Measurements from ENCODE around the gene KLK15.

The KLK15 gene

DNA sequence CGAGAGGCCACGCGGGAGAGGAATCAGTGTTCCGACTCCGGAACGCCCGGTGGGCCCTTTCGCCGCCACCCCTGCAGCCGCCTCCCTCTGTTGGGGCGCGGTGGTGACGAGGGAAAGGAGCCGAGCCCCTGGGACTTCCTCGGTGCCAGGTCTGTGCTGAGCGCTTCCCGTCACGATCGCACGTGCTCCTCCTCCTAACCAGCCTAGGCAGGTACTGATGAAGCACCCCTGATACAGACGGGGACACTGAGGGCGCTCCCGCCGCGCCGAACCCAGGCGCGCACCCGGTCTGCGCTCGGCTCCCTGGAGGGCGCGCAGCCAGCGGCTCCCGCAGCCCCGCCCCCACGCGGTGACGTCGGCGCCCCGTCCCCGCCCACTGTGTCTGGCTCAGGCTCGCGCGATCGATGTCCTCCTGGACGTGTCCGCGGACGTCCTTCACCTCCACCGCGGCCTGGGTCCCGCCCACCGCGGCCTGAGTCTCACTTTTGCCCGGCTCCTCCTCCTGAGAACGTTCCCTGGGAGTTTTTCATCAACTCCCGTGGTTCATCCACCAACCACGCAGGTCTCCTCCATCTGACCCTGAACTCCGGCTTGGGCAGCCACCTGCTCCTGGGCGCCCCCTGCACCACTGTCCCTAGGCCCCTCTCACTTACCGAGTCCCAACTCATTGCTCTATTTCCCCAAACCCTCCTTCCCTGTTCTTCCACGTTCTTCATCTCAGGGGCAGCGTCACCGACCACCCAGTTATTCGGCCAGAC lies 2.6 kb upstream of the KLK15 start:
- peak; percentile 93 for DNase-seq (ENCODE audit: low spot score)
- no peak for TF ChIP-seq CTCF (IDR thresholded peaks at IDR 0.05; ENCODE audit: extremely low read depth, missing control alignments)

DNA sequence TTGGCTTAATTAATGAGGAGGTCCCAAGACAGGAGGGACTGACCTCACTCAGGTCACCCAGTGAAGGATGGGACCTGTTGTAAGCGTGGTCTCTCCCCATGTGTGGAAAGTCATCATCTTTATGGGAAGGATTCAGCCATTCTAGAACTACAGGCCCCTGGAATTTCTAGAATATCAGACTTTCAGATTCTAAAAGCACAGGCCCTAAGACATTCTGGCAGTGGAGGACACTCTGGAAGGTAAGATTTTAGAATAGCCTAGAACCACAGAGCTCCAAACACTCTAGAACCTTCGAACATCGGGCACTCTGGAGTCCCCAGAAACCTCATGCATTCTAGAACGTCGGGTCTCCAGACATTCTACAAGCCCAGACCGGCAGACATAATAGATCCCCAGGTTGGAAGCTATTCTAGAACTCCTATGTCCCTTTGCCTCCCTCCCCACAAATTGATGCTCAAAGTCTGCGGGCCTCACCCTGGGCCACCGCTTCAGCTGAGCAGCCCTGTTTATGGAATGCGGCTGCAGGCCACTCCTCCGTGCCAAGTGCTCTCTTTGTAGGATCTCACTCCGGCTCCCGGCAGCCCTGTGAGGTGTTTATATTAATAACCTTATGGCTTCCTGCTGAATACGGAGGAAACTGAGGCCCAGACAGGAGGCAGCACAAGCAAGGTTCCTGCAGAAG lies 1.9 kb upstream of the KLK15 start:
- TF ChIP-seq CTCF (IDR thresholded peaks at IDR 0.05; ENCODE audit: extremely low read depth, missing control alignments), result no peak
- no peak for DNase-seq (ENCODE audit: low spot score)

DNA sequence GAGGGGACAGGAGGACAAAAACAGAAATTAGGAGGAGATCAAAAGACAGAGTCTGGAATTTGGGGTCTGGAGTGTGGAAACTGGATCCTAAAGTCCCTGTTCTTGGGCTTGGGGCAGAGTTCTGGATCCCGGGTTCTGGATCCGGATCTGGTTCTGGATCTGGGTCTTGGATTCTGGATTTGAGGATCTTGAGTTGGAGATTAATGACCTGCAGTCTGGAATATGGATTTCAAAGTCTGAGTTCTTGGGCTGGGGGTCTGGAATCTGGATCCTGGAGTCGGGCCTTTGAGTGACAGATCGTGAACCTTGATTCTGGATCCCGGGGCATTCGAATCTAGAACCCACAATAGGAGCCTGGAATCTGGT lies 411 bp upstream of the KLK15 start:
- DNase-seq (ENCODE audit: low spot score), result no peak
- no peak for TF ChIP-seq CTCF (IDR thresholded peaks at IDR 0.05; ENCODE audit: extremely low read depth, missing control alignments)

- no peak for DNase-seq (ENCODE audit: low spot score)
- no peak for TF ChIP-seq CTCF (IDR thresholded peaks at IDR 0.05; ENCODE audit: extremely low read depth, missing control alignments)
These were observed 708 bp downstream of the KLK15 start for GRCh38 chr19:50832666-50833065.

GRCh38 chr19:50831026-50831396 lies 2.4 kb downstream of the KLK15 start:
- DNase-seq (ENCODE audit: low spot score), result no peak
- TF ChIP-seq CTCF (IDR thresholded peaks at IDR 0.05; ENCODE audit: extremely low read depth, missing control alignments), result no peak

DNA sequence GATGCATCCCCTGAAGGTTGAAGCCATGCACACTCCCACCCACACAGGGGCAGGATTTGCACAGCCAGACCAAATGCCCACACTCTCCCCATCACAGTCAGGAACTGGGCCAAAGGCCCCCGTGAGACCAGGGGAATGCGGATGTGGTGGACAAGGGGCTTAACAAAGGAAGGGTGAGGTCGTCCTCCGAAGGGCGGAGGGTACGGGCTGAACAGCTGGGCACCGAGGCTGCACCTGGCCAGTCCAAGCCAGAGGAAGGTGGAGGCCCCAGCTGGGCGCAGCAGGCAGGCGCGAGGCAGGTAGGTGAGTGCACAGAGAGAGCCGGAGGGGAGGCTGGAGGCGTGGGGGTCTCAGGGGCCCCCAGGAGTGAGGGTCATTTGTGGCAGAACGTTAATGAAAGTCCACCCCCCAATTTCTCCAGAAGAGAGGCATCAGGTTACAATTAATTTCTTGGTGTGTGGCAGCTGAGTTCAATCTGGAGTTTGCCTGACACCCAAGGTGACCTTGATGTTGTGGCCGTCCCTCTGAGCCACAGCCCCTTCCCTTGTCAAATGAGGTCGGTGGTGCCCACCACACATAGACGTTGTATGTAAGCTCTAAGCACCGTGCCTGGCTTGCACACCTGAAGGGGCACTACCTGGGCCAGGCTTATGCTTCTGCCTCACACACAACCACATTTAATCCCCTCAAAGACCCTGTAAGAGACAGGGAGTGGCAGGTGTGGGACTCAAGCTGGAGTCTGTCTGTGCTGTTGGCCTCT lies 2.9 kb downstream of the KLK15 start:
- DNase-seq (ENCODE audit: low spot score), result no peak
- TF ChIP-seq CTCF (IDR thresholded peaks at IDR 0.05; ENCODE audit: extremely low read depth, missing control alignments), result no peak

GRCh38 chr19:50829801-50830200 lies 3.6 kb downstream of the KLK15 start:
- TF ChIP-seq CTCF (IDR thresholded peaks at IDR 0.05; ENCODE audit: extremely low read depth, missing control alignments), result no peak
- DNase-seq (ENCODE audit: low spot score), result no peak

Data from GM20000 (cell line).